GM12878 (cell line): ENCODE measurements around the gene TRIB2. TPM values are rescaled to one million over a fixed set of nuclear protein-coding genes. Genes with fewer than 3 reads are reported as not detected.

ENCODE experiments used
- ATF7 ChIP-seq: fragments of 450-650 bp; IDR thresholded peaks from 2 replicates; pipeline ENCODE4 v1.6.1; 2016; ENCODE audit warnings: low read depth, mild to moderate bottlenecking
- CBX3 ChIP-seq: fragments of 200-600 bp; sonication (generic); IDR thresholded peaks from 2 replicates; pipeline ENCODE4 v1.6.1; 2016; ENCODE audit warnings: low read depth, borderline replicate concordance
- EGR1 ChIP-seq, 2 experiments: IDR thresholded peaks; 1 replicate in 1 of 2; 2 replicates in 1 of 2; pipeline ENCODE4 v1.6.1; 2011 to 2012; ENCODE audit warnings: low read depth in 2 of 2, low read length in 2 of 2, borderline replicate concordance in 1 of 2, mild to moderate bottlenecking in 1 of 2, moderate library complexity in 1 of 2
- RELA ChIP-seq: fragments of 450-650 bp; IDR thresholded peaks from 2 replicates; pipeline ENCODE4 v1.8.0; 2014; ENCODE audit warnings: borderline replicate concordance; ENCODE audit not compliant: partially characterized antibody
- REST ChIP-seq: IDR thresholded peaks from 2 replicates; pipeline ENCODE4 v1.6.1; 2012; ENCODE audit warnings: mild to moderate bottlenecking, low read depth, low read length
- SMARCA5 ChIP-seq: fragments of 450-650 bp; IDR thresholded peaks from 2 replicates; pipeline ENCODE4 v1.6.1; 2017; ENCODE audit warnings: mild to moderate bottlenecking
- USF2 ChIP-seq: IDR thresholded peaks from 2 replicates; pipeline ENCODE4 v1.6.1; 2011; ENCODE audit warnings: low read depth, low read length, improper control_type of control experiment, borderline replicate concordance
- polyA plus RNA-seq, 11 experiments: library from polyadenylated mRNA; depleted of rRNA in 4 of 11; unstranded in 6 of 11; stranded (reverse) in 5 of 11; fragments of >200 nt; fragmentation: Nextera tagmentation in 4 of 11; fragmentation: Illumina TruSeq in 1 of 11; extraction: Ambion mirVana in 4 of 11; extraction: Trizol in 1 of 11; gene quantifications; 1 replicate in 1 of 11; 2 replicates in 10 of 11; pipeline versions ENCODE4 v1.2.1 to v1.2.3, GENCODE V29; 2011 to 2016; ENCODE audit warnings: inconsistent platforms in 2 of 11, missing spikeins in 2 of 11, low read depth in 1 of 11
- total RNA-seq, 4 experiments: library from RNA; depleted of rRNA in 3 of 4; stranded (reverse); fragments of >200 nt in 3 of 4; fragmentation: Illumina TruSeq in 1 of 4; extraction: Trizol in 1 of 4; gene quantifications; 2 replicates each; pipeline versions ENCODE4 v1.2.1 to v1.2.3, GENCODE V29; 2013 to 2021
- TF ChIP-seq, protein P1 (sequence below): fragments of 450-650 bp; IDR thresholded peaks from 2 replicates; pipeline ENCODE4 v1.6.1; 2017; ENCODE audit warnings: antibody characterized with exemption, mild to moderate bottlenecking, moderate library complexity
- TF ChIP-seq, protein P2 (sequence below): fragments of 450-650 bp; IDR thresholded peaks from 2 replicates; pipeline ENCODE4 v1.6.1; 2016; ENCODE audit warnings: mild to moderate bottlenecking, moderate library complexity, borderline replicate concordance

Gene TRIB2
- total and polyA plus RNA-seq, 10 of the 15 experiments (the other 5 are each of a cell fraction or from before 2014, with no cell fraction given) = 1.6 to 9.2 (median 5.2) TPM

DNA sequence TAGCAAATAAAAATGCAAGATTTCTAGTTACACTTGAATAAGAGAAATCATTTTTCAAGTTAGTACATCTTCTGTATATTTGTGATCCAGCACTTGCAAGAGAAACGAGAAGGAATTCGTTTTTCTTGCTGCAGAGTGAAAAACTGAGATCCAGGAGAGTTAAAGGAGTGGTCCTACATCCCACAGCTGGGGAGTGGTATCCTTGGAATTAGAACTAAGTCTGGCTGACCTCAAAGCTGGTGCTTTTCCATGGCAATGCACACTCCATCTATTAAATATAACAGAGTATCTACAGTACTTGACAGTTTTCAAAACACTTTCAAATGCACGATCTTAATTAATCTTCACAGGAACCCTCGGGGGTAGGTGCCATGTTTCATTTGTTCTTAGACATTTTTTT lies 46.8 kb downstream of the TRIB2 start (continued):
- TF ChIP-seq, protein P1, sequence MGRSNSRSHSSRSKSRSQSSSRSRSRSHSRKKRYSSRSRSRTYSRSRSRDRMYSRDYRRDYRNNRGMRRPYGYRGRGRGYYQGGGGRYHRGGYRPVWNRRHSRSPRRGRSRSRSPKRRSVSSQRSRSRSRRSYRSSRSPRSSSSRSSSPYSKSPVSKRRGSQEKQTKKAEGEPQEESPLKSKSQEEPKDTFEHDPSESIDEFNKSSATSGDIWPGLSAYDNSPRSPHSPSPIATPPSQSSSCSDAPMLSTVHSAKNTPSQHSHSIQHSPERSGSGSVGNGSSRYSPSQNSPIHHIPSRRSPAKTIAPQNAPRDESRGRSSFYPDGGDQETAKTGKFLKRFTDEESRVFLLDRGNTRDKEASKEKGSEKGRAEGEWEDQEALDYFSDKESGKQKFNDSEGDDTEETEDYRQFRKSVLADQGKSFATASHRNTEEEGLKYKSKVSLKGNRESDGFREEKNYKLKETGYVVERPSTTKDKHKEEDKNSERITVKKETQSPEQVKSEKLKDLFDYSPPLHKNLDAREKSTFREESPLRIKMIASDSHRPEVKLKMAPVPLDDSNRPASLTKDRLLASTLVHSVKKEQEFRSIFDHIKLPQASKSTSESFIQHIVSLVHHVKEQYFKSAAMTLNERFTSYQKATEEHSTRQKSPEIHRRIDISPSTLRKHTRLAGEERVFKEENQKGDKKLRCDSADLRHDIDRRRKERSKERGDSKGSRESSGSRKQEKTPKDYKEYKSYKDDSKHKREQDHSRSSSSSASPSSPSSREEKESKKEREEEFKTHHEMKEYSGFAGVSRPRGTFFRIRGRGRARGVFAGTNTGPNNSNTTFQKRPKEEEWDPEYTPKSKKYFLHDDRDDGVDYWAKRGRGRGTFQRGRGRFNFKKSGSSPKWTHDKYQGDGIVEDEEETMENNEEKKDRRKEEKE = no peak
- TF ChIP-seq USF2 (no peak), REST (no peak), EGR1 (IDR thresholded peaks at IDR 0.05; ENCODE audit: borderline replicate concordance in 1 of 2, low read depth in 2 of 2, low read length in 2 of 2) (no peak), RELA (no peak), ATF7 (no peak), CBX3 (no peak), SMARCA5 (no peak)
- TF ChIP-seq, protein P2, sequence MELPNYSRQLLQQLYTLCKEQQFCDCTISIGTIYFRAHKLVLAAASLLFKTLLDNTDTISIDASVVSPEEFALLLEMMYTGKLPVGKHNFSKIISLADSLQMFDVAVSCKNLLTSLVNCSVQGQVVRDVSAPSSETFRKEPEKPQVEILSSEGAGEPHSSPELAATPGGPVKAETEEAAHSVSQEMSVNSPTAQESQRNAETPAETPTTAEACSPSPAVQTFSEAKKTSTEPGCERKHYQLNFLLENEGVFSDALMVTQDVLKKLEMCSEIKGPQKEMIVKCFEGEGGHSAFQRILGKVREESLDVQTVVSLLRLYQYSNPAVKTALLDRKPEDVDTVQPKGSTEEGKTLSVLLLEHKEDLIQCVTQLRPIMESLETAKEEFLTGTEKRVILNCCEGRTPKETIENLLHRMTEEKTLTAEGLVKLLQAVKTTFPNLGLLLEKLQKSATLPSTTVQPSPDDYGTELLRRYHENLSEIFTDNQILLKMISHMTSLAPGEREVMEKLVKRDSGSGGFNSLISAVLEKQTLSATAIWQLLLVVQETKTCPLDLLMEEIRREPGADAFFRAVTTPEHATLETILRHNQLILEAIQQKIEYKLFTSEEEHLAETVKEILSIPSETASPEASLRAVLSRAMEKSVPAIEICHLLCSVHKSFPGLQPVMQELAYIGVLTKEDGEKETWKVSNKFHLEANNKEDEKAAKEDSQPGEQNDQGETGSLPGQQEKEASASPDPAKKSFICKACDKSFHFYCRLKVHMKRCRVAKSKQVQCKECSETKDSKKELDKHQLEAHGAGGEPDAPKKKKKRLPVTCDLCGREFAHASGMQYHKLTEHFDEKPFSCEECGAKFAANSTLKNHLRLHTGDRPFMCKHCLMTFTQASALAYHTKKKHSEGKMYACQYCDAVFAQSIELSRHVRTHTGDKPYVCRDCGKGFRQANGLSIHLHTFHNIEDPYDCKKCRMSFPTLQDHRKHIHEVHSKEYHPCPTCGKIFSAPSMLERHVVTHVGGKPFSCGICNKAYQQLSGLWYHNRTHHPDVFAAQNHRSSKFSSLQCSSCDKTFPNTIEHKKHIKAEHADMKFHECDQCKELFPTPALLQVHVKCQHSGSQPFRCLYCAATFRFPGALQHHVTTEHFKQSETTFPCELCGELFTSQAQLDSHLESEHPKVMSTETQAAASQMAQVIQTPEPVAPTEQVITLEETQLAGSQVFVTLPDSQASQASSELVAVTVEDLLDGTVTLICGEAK = no peak
